A673 (cell line): Measurements from ENCODE around the gene THADA. TPM values are rescaled to one million over a fixed set of nuclear protein-coding genes. Genes with fewer than 3 reads are reported as not detected.

ENCODE experiments used
- BruUV-seq: library from RNA; stranded (reverse); fragments of 400-500 nt; replicated peaks from 2 replicates; lab custom pipeline; 2021; lab: Mats Ljungman, UMichigan
- CTCF ChIA-PET: fragments of 300-600 bp; sonication (Branson Sonifier 250); formaldehyde crosslinking; loops from one replicate; lab custom pipeline; 2022; ENCODE audit warnings: antibody characterized with exemption; lab: Charles Lee
- POLR2A ChIA-PET: fragments of 300-600 bp; sonication (Branson Sonifier 250); formaldehyde crosslinking; loops from one replicate; lab custom pipeline; 2022; ENCODE audit warnings: antibody characterized with exemption; ENCODE audit not compliant: low non-redundant PET; lab: Charles Lee
- DNase-seq: peaks from one replicate; pipeline ENCODE4 v3.0.0-alpha.2; 2015; ENCODE audit warnings: low spot score
- H3K27ac ChIP-seq: fragments of 200-600 bp; sonication (generic); 2 replicates; pipeline ENCODE4 v1.5.1; 2016; ENCODE audit warnings: mixed run types, low read depth, mild to moderate bottlenecking, mixed read lengths, antibody characterized with exemption, low read length; ENCODE audit not compliant: poor library complexity, severe bottlenecking
- H3K27me3 ChIP-seq: fragments of 200-600 bp; sonication (generic); replicated peaks from 2 replicates; pipeline ENCODE4 v1.6.1; 2017; ENCODE audit warnings: mixed run types, low read depth, mild to moderate bottlenecking, mixed read lengths, antibody characterized with exemption, low read length; ENCODE audit not compliant: insufficient read depth, poor library complexity
- H3K36me3 ChIP-seq: fragments of 200-600 bp; sonication (generic); 2 replicates; pipeline ENCODE4 v1.6.1; 2016; ENCODE audit warnings: mixed run types, mild to moderate bottlenecking, mixed read lengths, antibody characterized with exemption, low read length; ENCODE audit not compliant: insufficient read depth, poor library complexity, severe bottlenecking
- H3K4me1 ChIP-seq: fragments of 200-600 bp; sonication (generic); 2 replicates; pipeline ENCODE4 v1.6.1; 2017; ENCODE audit warnings: mixed run types, mild to moderate bottlenecking, mixed read lengths, antibody characterized with exemption, low read length; ENCODE audit not compliant: insufficient read depth, poor library complexity, severe bottlenecking
- H3K4me3 ChIP-seq: fragments of 200-600 bp; sonication (generic); 2 replicates; pipeline ENCODE4 v1.5.1; 2016; ENCODE audit warnings: low read depth, mixed run types, mild to moderate bottlenecking, mixed read lengths, low read length; ENCODE audit not compliant: poor library complexity, severe bottlenecking
- H3K9me3 ChIP-seq: fragments of 200-600 bp; sonication (generic); 2 replicates; pipeline ENCODE4 v1.6.1; 2016; ENCODE audit warnings: mixed run types, low read depth, mild to moderate bottlenecking, mixed read lengths, antibody characterized with exemption, low read length; ENCODE audit not compliant: poor library complexity, severe bottlenecking
- EZH2 ChIP-seq: fragments of 200-600 bp; sonication (generic); IDR thresholded peaks from 2 replicates; pipeline ENCODE4 v1.6.1; 2017; ENCODE audit warnings: borderline replicate concordance, low read depth, mild to moderate bottlenecking, mixed read lengths, antibody characterized with exemption, low read length; ENCODE audit not compliant: poor library complexity, severe bottlenecking
- intact Hi-C: fragments of 100-400 bp; cut with micrococcal nuclease; formaldehyde crosslinking; loops from one replicate; pipeline ENCODE4 v1.10.0; 2022; ENCODE audit not compliant: unreplicated experiment
- total RNA-seq: library from RNA; stranded (reverse); gene quantifications from 2 replicates; pipeline ENCODE4 v1.2.3, GENCODE V29; 2021
- TF ChIP-seq, protein P1 (sequence below): fragments of 300-800, 200-600 bp; sonication (generic); conservative IDR thresholded peaks from 2 replicates; pipeline ENCODE4 v1.5.1; 2017; ENCODE audit warnings: low read depth, mild to moderate bottlenecking, antibody characterized with exemption, low read length, moderate library complexity, mixed read lengths

Gene THADA
- total RNA-seq, 1 experiment from 2014 or later: 39.7 TPM

- Histone ChIP-seq H3K9me3 (no peaks in the 10 kb centered on the region), H3K4me3 (no peak overlapping the region), H3K4me1 (peaks cover 5% of the 10 kb centered on the region), H3K27me3 (no peaks in the 10 kb centered on the region), H3K27ac (no peak overlapping the region), H3K36me3 (no peaks in the 10 kb centered on the region)
- POLR2A ChIA-PET: no interaction called here
- CTCF ChIA-PET: no interaction called here
- no peak for DNase-seq
- intact Hi-C loops: no loop called here
- no TSS peak for BruUV-seq
- TF ChIP-seq, protein P1, sequence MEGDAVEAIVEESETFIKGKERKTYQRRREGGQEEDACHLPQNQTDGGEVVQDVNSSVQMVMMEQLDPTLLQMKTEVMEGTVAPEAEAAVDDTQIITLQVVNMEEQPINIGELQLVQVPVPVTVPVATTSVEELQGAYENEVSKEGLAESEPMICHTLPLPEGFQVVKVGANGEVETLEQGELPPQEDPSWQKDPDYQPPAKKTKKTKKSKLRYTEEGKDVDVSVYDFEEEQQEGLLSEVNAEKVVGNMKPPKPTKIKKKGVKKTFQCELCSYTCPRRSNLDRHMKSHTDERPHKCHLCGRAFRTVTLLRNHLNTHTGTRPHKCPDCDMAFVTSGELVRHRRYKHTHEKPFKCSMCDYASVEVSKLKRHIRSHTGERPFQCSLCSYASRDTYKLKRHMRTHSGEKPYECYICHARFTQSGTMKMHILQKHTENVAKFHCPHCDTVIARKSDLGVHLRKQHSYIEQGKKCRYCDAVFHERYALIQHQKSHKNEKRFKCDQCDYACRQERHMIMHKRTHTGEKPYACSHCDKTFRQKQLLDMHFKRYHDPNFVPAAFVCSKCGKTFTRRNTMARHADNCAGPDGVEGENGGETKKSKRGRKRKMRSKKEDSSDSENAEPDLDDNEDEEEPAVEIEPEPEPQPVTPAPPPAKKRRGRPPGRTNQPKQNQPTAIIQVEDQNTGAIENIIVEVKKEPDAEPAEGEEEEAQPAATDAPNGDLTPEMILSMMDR: no peak
Measured at GRCh38 chr2:43214253-43214652, 381.6 kb downstream of the THADA start.

GRCh38 chr2:43212931-43213330 is 382.9 kb downstream of the THADA start:
- TF ChIP-seq EZH2: no peak
- TF ChIP-seq, protein P1: no peak
- Histone ChIP-seq H3K36me3 (no peaks in the 10 kb centered on the region), H3K4me3 (no peak overlapping the region), H3K4me1 (no peaks in the 10 kb centered on the region), H3K9me3 (no peaks in the 10 kb centered on the region), H3K27ac (no peak overlapping the region), H3K27me3 (no peaks in the 10 kb centered on the region)
- POLR2A ChIA-PET: no interaction called here
- CTCF ChIA-PET: no interaction called here
- BruUV-seq: no TSS peak
- intact Hi-C loops: no loop called here
- DNase-seq: no peak

DNA sequence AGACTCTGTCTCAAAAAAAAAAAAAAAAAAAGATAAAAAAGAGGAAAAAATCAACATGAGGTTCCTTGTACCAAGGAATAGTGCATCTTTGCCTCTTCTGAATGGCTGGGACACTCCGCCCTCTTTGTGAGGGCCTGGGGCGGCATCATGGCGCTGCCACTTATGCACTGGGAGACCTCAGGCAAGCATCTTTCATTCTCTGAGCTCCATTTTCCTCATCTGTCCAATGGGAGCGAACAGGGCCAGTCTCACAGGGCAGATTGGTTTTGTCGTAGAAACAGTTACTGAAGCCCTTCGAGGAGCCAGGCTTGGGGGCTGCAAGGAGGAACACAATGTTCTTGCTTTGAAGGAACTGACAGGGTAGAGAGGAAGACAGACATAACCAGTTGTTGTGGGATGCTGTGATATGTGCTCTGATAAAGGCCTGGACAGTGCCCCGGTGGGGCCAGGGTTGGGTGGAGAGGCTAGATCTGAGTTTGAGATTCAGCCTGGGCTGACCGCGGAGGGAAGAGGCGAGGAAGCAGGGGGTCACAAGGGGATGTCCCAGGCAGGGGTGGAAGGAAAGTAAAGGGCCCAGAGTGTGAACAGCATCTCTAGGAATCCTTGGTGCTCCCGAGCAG is 383.5 kb downstream of the THADA start:
- Histone ChIP-seq H3K27me3 (no peaks in the 10 kb centered on the region), H3K9me3 (no peaks in the 10 kb centered on the region), H3K4me3 (no peak overlapping the region), H3K4me1 (no peaks in the 10 kb centered on the region), H3K27ac (no peak overlapping the region), H3K36me3 (no peaks in the 10 kb centered on the region)
- BruUV-seq: no TSS peak
- ChIA-PET POLR2A (no interaction called here), CTCF (no interaction called here)
- DNase-seq: no peak
- intact Hi-C loops: no loop called here
- no peak for TF ChIP-seq EZH2
- TF ChIP-seq, protein P1: no peak
